Activated B cell treated with CpG ODN at 0.5 μM for 24 hours (primary cell): Measurements from ENCODE around the gene SLC22A14. TPM values are rescaled to one million over a fixed set of nuclear protein-coding genes. Genes with fewer than 3 reads are reported as not detected.

Experiments used
- ATAC-seq: fragments of 200-7000 bp; cut with Tn5 transposase; one replicate; pipeline ENCODE4 v1.10.0; 2021; ENCODE audit warnings: low read depth, mild to moderate bottlenecking, moderate library complexity
- CTCF ChIA-PET: fragments of 350-600 bp; sonication (Branson Sonifier 250); formaldehyde crosslinking; loops from one replicate; lab custom pipeline; 2021; ENCODE audit warnings: antibody characterized with exemption; lab: Charles Lee
- POLR2A ChIA-PET: fragments of 350-600 bp; sonication (Branson Sonifier 250); formaldehyde crosslinking; loops from one replicate; lab custom pipeline; 2021; ENCODE audit warnings: antibody characterized with exemption; lab: Charles Lee
- DNase-seq: peaks from one replicate; pipeline ENCODE4 v3.0.0; 2022
- H3K27ac Mint-ChIP-seq: one replicate; pipeline ENCODE4 v1.8.0; 2020; ENCODE audit warnings: mixed read lengths
- H3K27me3 Mint-ChIP-seq: one replicate; pipeline ENCODE4 v1.8.0; 2021; ENCODE audit warnings: mixed read lengths
- H3K36me3 Mint-ChIP-seq: one replicate; pipeline ENCODE4 v1.8.0; 2021; ENCODE audit warnings: low read depth, mixed read lengths
- H3K4me1 Mint-ChIP-seq: one replicate; pipeline ENCODE4 v1.8.0; 2021; ENCODE audit warnings: mixed read lengths
- H3K4me3 Mint-ChIP-seq: one replicate; pipeline ENCODE4 v1.8.0; 2020; ENCODE audit warnings: mild to moderate bottlenecking, mixed read lengths
- H3K9me3 Mint-ChIP-seq: one replicate; pipeline ENCODE4 v1.8.0; 2020; ENCODE audit warnings: mixed read lengths
- CTCF ChIP-seq: fragments of 200-600 bp; IDR thresholded peaks from one replicate; pipeline ENCODE4 v1.8.0; 2022; ENCODE audit warnings: antibody characterized with exemption, mild to moderate bottlenecking
- intact Hi-C: fragments of 100-400 bp; cut with micrococcal nuclease; formaldehyde crosslinking; loops from one replicate; pipeline ENCODE4 v1.15.1; 2024
- total RNA-seq: library from RNA; stranded (reverse); gene quantifications from 2 replicates; pipeline ENCODE4 v1.2.3, GENCODE V29; 2022

The SLC22A14 gene
- total RNA-seq, 1 donor from 2014 or later = 0.16 TPM

- TF ChIP-seq CTCF = no peak
- ChIA-PET CTCF (no interaction called here), POLR2A (no interaction called here)
- Mint-ChIP-seq H3K36me3 (peaks cover 78% of the 10 kb centered on the region), H3K4me1 (no peaks in the 10 kb centered on the region), H3K9me3 (no peaks in the 10 kb centered on the region), H3K4me3 (no peak overlapping the region), H3K27me3 (no peaks in the 10 kb centered on the region), H3K27ac (no peak overlapping the region)
- ATAC-seq (no peak), DNase-seq (no peak)
- intact Hi-C loops = no loop called here
Measured at GRCh38 chr3:38245930-38246329, 36.2 kb upstream of the SLC22A14 start.

GRCh38 chr3:38247366-38248035, 34.6 kb upstream of the SLC22A14 start:
- Mint-ChIP-seq H3K27me3 (no peaks in the 10 kb centered on the region), H3K9me3 (no peaks in the 10 kb centered on the region), H3K4me3 (no peak overlapping the region), H3K27ac (no peak overlapping the region), H3K4me1 (no peaks in the 10 kb centered on the region), H3K36me3 (peaks cover 86% of the 10 kb centered on the region)
- intact Hi-C loops = no loop called here
- TF ChIP-seq CTCF = no peak
- ATAC-seq (no peak), DNase-seq (no peak)
- ChIA-PET CTCF (interaction anchor here (1.4 kb wide), 1 partner anchor 129 kb away, joined by 4 read pairs; no protein-coding TSS in a partner anchor), POLR2A (no interaction called here)

GRCh38 chr3:38250198-38250597, 31.9 kb upstream of the SLC22A14 start:
- no peak overlapping the region for H3K4me3 Mint-ChIP-seq
- H3K27ac Mint-ChIP-seq = no peak overlapping the region
- H3K27me3 Mint-ChIP-seq = no peaks in the 10 kb centered on the region
- ATAC-seq (no peak), DNase-seq (no peak)
- no peaks in the 10 kb centered on the region for H3K9me3 Mint-ChIP-seq
- ChIA-PET POLR2A (no interaction called here), CTCF (interaction anchor here (1.4 kb wide), 1 partner anchor 131 kb away, joined by 3 read pairs; no protein-coding TSS in a partner anchor)
- no peak for TF ChIP-seq CTCF
- peaks cover 92% of the 10 kb centered on the region for H3K36me3 Mint-ChIP-seq
- H3K4me1 Mint-ChIP-seq = no peaks in the 10 kb centered on the region
- intact Hi-C loops = no loop called here

- H3K4me1 Mint-ChIP-seq = no peaks in the 10 kb centered on the region
- POLR2A ChIA-PET = no interaction called here
- TF ChIP-seq CTCF = no peak
- CTCF ChIA-PET = interaction anchor here (1.4 kb wide), 1 partner anchor 132 kb away, joined by 3 read pairs; no protein-coding TSS in a partner anchor
- no peak for DNase-seq
- H3K36me3 Mint-ChIP-seq = peaks cover 93% of the 10 kb centered on the region
- ATAC-seq = no peak
- no peak overlapping the region for H3K4me3 Mint-ChIP-seq
- H3K27ac Mint-ChIP-seq = no peak overlapping the region
- intact Hi-C loops = no loop called here
- no peaks in the 10 kb centered on the region for H3K27me3 Mint-ChIP-seq
- no peaks in the 10 kb centered on the region for H3K9me3 Mint-ChIP-seq
Measured at GRCh38 chr3:38251197-38251596, 30.9 kb upstream of the SLC22A14 start.

DNA sequence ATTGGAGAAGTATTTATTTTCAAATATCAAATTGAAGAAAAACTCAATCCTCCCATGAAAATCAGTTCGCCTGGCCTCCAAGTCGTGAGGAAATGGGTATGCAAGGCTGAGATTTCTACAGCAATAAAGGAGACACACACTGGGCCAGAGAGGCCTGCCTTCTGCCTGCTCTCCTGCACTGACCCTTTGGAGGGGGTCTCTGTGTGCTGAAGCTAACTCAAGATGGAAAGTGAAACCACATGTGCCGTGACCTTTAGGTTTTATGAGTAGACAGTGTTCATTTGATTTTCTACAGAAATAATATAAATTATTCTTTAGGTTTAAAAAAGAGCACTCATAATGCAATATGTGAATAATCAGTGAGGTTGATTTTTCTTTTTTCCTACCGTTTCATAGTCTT, 28.4 kb upstream of the SLC22A14 start:
- no peak overlapping the region for H3K27ac Mint-ChIP-seq
- ChIA-PET CTCF (no interaction called here), POLR2A (no interaction called here)
- H3K27me3 Mint-ChIP-seq = no peaks in the 10 kb centered on the region
- no peaks in the 10 kb centered on the region for H3K4me1 Mint-ChIP-seq
- TF ChIP-seq CTCF = no peak
- H3K9me3 Mint-ChIP-seq = no peaks in the 10 kb centered on the region
- ATAC-seq = no peak
- H3K4me3 Mint-ChIP-seq = no peak overlapping the region
- intact Hi-C loops = no loop called here
- DNase-seq = no peak
- H3K36me3 Mint-ChIP-seq = peaks cover 70% of the 10 kb centered on the region
